Stimulated activated naive CD8-positive, alpha-beta T cell treated with anti-CD3 and anti-CD28 coated beads, Interleukin-15, Interleukin-2, amounts not matched to agents 100 U/mL and 50 U/mL, for 24 hours (primary cell): ENCODE results near the gene DPP9.

Source experiments
- ATAC-seq: fragments of 150-1000 bp; cut with Tn5 transposase; one replicate; pipeline ENCODE4 v1.10.0; 2021
- DNase-seq: peaks from one replicate; pipeline ENCODE4 v3.0.0; 2021

DPP9 gene

DNA sequence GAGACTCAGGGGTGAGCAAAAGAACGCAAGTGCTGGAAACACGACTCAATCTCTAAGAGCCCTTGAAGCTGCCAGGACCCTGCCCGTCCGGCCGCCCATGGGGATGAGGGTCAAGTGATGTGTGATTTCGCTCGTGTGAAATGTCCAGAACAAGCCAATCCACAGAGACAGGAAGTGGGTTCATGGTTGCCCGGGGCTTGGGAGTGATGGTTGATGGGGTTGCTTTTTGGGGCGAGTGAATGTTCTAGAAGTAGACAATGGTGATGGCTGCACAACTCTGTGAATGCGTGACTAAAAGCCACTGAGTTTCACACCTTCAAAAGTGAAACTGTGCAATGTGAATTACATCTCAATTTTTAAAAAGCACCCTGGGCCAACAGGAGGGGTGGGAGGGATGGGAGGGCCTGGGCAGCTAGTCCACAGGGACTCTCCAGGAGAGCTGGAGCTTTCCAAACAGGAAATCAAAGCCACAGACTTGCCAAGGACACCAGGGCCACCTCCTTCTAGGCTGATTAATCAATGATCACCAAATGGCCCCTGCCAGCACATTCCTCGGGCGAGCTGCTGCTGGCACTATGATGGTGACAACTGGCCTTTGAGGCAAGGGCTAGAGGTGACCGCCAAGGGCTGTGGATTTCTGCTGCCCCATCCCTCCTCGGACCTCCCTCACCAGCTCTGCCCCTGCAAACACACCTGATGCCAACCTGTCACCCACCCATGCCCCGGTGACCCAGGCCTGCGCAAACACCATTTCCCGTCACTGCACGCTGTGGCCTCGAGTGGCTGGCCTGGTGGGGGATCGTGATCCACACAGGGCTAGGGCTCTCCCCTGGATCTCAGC is 14.0 kb downstream of the DPP9 start:
- no peak for ATAC-seq
- DNase-seq: no peak

DNA sequence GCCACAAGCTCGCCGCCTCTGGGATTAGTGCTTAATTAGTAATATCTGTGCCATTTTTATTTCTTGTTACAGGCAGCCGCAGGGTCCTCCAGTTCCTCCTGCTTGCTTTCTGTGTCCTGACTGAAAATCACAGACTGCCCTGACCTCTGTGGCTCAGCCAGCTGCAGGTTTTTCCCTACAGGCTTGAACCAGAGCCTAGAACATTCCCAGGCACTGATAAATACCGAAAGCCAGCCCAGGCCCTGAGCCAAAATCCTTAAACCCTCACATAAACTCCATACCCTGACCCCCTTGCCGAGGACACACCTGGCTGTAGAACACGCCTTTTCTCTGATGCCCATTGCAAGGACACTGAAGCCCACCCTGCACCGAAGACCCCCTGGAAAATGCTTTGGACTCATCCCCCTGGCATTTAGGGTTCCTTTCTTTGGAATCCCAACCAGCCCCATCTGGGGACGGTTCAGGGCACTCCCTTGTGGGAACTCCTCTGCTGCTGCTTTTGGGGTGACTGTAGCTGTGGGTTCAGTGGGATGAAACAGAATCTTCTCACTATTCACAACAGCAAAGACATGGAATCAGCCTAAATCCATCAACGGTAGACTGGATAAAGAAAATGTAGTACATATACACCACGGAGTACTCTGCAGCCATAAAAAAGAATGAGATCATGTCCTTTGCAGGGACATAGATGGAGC is 15.5 kb downstream of the DPP9 start:
- DNase-seq (no peak), ATAC-seq (no peak)

DNA sequence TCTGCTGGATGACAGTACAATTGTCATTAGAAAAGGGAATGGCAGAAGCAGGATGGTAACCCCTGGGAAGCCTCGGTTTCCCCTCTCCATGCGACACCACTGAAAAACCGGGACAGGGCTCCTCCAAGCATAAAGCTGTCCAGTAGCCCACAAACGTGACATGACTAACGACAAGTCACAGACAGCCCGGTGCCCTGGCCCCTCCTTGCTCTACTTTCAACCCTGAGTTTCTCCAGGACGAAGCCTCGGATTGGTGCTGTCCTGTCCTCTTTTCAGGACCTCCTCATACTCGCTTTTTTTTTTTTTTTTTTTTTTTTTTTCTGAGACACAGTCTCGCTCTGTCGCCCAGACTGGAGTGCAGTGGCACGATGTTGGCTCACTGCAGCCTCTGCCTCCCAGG is 16.3 kb downstream of the DPP9 start:
- DNase-seq (no peak), ATAC-seq (no peak)

DNA sequence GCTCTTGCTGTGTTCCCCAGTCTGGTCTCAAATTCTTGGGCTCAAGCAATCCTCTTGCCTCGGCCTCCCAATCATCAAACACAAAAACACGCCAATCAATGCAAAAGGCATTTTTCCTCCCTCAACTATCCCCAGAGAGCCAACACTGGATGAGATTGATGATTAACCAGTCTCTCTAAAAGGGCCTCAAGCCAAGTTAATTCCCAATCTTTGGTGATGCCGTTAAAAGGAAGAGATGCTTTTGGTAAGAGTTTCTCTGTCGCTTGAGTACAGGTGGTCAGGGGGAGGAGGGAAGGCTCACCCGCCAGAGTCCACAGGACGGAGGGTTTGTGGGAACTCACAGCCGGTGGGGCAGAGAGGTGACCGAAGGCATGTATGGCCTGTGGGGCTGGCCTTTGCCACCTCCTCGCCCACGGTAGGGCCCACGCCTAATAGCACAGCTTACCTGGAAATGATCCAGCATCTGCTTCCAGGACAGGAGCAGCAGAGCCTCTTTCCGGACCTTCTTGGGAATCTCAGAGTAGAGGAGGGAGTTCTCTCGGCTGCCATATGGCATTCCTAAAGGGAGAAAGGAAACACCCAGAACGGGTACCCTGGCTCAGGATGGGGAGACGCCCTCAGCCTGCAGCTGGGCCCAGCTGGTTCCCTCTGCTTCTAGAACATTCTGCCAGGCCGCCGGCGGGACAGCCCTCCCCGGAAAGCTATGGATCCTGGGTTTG is 18.1 kb downstream of the DPP9 start:
- DNase-seq (no peak), ATAC-seq (no peak)

DNA sequence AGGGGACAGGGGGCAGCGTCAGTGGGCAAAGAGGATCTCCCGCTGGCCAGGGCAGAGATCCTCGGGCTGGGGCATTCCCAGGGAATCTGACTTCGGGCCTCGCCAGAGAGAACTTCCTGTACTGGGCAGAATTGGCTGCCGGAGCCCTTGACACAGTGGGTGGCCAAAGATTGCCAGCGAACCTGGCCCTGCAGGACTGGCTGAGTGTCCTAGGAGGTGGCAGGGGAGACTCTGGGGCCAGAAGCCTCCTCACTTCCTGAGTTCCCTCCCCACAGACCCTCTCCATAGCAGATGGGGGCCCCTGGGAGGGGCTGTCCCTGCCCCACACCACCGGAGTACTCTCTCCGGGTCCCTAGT is 19.3 kb downstream of the DPP9 start:
- ATAC-seq (no peak), DNase-seq (no peak)

DNA sequence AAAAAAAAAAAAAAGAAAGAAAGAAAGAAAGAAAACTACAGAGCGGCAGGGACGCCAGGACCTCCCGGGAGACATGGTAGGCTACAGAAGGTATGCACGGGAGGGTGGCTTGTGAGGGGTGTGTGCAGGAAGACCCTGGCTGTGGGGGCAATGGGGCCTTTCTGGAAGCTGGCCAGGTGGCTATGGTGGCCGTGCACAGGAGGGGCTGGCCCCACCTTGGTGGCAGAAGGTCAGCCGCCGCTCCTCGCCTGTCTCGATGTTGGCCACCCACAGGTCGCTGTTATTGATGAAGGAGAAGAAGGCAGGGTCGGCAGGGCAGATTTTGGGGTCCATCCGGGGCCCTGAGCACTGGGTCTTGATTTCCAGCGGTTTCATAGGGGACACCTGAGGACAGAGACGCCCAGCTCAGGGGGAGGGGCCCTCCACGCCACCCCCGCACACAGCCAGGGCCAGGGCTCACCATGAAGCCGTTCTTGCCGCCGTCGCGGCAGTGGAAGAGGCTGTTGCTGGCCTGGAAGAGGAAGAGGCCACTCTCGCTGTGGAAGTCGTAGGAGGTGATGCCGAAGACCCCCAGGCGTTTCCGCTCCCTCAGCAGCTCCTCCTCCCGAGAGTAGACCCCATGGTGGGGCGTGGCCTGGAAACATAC is 19.8 kb downstream of the DPP9 start:
- ATAC-seq (no peak), DNase-seq (no peak)

DNA sequence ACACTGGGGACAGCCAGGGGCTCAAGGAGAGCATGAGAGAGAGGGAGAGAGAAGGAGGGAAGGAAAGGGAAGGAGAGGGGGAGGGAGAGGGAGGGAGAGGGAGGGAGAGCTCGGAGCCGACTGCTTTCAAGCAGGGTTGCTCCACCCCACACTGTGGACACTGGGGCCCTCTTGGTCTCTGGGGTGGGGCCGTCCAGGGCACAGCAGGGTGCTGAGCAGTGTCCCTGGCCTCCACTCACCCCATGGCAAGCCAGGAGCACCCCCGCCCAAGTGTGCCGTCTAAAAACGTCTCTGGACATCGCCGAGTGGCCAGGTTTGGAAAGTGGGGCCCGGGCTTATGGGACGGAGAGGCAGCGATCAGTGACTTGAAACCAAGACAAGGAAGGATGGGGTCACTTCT is 20.9 kb downstream of the DPP9 start:
- DNase-seq (no peak), ATAC-seq (no peak)

DNA sequence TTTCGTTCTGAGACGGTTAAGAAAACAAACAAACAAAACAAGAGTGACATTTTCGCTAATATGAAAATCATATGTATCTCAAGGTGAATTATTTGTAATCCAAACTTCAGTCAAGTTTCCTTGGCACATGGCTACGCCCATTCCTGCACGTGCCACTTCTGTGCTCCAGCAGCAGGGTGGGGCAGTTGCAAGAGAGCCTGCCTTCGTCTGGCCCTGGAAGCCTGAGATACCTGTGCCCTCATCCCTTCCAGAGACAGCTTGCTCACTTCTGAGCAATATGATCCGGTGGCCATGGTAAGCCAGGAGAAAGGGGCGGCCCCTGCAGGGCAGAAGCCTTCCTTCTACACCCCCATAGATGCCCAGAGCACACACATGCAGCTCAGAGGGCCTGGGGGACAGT is 22.1 kb downstream of the DPP9 start:
- no peak for ATAC-seq

DNA sequence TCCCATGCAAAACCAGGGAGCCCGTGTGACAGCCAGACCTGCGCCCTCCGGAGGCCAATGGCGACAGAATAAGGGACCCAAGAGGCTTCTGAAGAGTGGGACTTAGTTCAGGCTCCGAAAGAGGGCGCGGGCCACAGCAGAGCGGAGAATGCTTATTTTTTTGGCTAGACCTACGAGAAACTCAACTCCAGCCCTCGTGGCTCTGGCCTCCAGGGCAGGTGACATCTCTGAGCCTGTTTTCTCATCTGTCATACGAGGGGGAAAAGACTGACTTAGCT is 23.0 kb downstream of the DPP9 start:
- DNase-seq (no peak), ATAC-seq (no peak)

More for the DNA sequence above, 22.1 kb downstream of the DPP9 start:
- no peak for DNase-seq

DNA sequence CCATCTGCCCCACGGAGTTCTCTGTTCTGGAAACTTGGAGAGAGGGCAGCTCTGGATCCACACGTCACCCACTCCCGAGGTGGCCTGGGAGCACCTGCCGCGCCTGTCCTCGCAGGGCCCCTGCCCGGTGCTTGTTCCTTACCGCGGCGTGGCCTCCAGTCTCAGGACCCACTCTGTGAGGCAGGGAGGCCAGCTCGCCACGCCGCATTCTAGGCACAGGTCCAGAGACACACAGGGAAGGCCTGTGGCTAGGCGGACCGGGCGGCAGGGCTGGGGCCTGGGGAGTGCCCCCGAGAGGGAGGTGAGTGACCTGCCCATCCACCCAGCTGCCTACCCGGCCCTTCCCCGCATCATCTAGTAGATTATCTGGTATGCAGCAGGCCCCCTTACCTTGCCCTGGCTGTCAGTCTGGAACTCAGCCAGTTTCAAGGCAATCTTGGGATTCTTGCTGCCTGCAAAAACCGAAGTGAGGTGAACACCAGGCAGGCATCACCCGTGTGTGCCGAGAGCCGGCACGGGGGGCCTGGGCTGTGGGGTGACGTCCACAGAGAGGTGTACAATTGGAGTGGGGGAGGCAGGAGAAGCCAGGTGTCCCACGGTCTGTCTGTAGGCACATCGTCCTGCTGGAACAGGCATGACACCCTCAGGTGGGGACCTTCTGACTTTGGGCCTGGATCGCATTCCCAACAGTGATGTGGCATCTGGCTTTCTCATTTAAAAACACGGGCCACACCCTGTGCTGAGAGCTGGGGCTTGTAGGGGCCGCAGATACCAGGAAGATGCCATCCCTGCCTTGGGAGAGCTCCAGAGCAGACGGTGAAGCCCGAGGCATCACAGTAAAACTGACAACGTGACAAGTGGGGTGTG is 23.6 kb downstream of the DPP9 start:
- ATAC-seq (no peak), DNase-seq (no peak)

DNA sequence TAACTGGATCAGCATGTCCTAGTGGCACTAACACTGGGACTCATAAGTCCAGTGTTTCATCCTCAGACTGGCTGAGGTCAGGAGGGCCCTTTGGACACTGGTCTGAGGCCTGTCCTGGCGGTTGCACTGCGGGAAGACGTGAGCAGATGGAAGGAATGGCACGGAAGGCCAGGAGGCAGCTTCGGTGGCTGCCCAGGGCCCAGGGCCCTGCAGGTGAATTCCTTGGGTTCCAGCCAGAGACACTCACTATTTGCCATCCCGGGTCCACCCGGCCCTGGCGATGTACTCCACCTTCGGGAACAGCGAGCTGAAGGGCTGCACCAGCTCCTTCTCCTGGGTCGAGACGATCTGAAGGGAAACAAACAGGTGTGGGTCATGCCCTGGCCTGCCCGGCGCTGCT is 26.3 kb downstream of the DPP9 start:
- DNase-seq: no peak
- ATAC-seq: no peak

DNA sequence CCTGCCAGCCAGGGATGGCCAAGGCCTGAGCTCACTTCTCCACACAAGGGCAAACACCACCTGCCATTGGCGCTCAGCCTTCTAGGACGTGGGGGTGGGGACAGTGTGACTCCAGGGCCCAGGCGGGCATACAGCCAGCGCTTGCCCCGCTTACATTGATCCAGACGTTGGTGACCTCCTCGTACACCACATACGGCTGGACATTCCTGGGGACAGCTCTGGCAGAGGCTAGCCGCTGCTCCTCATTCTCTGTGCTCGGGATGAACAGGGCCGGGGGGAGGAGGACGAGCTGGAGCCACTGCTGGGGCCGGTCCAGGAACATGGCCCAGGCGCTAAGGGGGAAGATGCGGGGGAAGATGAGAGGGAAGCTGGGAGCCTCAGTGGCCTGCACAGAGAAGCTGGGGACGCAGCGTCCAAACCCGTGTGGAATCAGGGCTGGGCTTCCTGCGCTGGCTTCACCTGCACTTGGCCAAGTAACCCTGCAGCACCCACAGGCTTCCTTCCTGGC is 28.4 kb downstream of the DPP9 start:
- ATAC-seq (no peak), DNase-seq (no peak)

DNA sequence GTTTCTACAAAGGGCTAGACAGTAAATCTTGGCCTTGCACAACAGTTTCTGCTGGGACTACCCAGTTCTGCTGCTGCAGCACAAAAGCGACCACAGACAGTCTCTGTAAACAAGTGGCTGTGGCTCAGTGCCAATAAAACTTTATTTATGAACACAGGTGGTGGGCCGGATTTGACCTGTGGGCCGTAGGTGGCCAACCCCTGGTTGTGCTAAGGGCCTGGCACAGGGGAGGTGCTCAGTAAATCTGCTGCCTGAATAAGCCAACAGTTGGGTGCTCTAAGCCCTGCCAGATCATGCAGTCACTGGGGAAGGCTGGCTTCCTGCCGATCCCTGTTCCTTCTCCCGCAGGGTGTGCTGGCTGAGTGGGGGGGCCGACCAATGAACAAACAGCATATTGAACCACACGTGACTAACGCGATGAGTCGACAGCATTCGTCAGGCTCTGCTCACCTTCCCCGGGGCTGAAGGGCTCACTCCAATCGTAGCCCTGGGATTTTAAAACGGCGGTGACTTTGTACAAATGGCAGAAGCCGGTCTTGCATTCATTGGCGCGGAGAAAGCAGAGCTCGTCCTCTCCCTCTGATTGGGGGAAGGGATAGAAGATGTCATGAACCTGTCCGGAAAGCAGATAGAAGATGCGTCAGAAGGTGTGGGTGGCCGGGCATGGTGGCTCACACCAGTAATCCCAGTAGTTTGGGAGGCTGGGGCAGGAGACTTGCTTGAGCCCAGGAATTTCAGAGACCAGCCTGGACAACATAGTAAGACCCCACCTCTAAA is 29.2 kb downstream of the DPP9 start:
- ATAC-seq: peak; percentile 11
- DNase-seq: no peak

DNA sequence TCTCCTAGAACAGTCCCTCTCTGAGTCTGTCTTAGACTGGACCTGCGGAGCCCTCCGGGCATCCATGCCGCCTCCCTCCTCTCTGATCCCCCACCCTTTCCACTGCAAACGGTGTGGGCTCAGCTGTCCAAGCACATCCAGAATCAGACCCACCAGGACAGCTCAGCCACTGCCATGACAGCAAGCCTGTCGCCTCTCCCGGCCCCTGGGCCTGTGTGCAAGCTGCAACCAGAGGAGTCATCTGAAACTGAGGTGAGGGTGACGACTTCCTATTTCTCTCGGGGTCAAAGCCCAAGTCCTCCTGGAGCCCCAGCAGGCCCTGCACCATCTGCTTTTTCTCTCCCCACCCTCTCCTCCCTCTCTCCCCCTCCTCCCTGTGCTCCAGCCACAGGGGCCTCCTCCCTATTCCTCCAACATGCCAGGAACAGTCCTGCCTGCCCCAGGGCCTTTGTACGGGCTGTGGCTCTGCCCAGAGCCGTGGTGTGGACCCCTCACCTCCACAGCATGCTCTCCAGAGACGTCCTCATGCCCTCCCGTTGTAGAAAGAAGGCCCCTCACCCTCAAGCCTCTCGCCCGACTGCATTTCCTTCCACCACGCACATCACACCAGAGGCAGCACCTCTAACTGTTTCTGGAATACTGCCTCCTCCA is 30.0 kb downstream of the DPP9 start:
- no peak for ATAC-seq
- no peak for DNase-seq

DNA sequence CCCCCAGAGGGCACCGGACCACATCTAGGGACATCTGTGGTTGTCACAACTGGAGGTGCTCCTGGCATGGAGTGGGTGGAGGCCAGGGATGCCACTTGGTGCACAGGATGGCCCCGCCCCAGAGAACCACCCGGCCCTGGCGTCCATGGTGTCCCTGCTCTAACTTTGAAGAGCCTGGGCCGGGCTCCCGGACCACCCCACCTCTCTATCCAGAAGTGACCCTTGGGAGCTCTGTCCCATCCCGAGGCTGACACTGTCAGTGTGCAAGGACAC is 30.6 kb downstream of the DPP9 start:
- ATAC-seq: no peak
- no peak for DNase-seq

DNA sequence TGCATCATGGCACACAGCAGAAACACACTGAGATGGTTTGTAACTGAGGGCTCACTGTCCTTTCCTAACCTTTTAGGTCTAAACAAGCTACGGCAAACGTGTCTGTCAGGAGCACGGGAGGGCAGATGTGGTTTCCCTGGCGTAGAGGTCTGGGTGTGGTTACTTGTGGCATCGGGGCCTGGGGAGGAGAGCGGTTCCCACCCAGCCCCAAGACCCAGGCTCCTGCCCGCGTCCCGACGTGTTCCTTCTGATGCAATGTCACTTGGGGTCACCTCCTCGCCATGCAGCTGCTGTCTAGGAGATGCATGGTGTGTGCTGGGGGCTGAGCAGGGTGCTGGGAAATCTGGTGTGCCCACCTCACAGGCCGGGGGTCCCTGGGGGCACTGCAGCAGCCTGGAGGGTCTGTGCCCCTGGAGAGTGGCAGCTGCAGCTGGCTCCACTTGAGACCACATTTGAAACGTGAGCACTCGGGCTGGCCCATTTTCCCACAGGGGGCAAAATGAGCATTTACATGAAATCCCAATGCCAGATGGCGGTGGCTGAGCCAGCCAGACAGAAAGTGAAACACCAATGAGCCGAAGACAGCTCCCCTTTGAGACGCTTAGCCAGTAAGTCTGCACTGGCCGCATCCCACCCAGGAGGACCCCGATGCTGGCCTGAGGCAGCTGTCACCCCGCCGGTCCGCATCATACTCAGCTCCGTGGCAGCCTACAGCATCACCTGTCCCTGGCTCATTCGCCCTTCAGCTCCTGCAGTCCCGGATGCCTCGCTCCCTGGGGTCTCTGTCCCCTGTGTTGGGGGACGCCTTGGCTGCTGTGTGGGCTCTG is 31.2 kb downstream of the DPP9 start:
- ATAC-seq (no peak), DNase-seq (no peak)

DNA sequence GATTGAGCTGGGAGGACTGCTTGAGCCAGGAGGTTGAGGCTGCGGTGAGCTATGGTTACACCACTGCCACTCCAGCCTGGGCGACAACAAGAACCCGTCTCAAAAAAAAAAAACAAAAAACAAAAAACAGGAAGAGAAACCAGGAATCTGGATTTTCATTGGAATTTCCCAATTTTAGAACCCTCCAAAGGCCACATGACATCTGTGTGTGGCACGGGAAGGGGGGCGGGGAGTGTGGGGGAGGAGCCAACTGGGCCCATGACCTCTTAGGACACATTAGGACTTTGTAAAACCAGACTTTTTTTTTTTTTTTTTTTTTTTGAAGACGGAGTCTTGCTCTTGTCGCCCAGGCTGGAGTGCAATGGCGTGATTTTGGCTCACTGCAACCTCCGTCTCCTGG is 32.3 kb downstream of the DPP9 start:
- DNase-seq (no peak), ATAC-seq (no peak)

DNA sequence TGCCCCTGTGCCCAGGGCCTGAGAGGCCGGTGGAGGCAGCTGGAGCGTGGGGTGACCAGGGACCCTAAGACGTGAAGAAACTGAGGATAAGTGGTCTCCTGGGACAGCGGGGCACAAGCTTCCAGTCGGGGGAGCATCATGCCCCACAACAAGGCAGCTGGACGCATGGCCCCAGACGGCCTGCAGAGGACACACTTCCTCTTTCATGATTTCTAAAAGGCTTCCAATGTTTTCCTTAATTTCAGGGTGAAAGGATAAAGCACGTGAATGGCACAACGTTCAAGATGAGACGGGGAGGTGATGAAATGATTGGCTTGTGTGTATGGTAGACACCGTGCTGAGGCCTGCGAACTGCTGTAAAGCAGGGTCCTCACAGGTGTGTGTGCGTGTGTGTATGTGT is 33.3 kb downstream of the DPP9 start:
- DNase-seq: no peak
- ATAC-seq: no peak

DNA sequence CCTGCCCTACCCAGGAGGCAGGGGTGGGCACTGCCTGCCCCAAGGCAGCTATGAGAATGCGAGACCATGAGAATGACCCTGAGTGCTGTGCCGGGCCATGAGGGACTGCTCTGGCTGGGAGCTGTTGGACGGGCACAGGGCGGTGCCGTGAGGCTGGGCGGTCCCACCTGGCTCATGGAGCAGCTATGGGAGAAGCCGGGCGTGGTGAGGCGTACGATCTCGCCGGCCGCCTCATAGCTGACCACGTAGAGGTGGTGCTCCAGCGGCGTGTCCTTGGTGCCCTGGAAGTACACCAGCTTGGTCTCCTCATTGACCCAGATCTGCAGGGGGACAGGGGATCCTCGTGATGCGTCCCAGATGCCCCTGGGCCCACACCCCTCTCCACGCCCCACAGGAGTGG is 34.2 kb downstream of the DPP9 start:
- DNase-seq (no peak), ATAC-seq (no peak)

DNA sequence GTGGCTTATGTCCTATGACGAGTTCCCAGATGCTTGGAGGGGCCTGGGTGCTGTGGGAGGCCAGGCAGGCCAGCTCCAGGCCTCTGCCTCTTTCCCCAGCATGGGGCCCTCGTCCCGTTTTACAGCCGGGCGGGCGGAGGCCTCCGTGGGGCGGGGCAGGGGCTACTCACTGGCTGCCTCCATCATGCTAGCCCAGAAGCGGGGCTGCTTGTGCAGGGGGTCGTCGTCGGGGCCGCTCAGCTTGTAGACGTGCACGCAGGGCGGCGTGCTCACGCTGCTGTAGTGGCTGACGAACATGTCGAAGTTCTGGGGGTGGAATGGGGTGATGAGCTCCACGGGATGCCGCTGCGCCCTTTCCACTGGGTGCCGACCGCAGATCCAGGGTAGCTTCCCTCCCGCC is 35.1 kb downstream of the DPP9 start:
- no peak for ATAC-seq
- DNase-seq: no peak
